GM12864 (cell line): ENCODE results near the gene SYNGAP1.

ENCODE experiments used
- DNase-seq: peaks from one replicate; pipeline ENCODE4 v3.0.0-alpha.2; 2011; ENCODE audit warnings: low read depth
- H3K4me3 ChIP-seq: 2 replicates; pipeline ENCODE4 v1.5.1; 2011; ENCODE audit warnings: mild to moderate bottlenecking, low read depth, low read length, control low read depth
- TF ChIP-seq, protein P1 (sequence below): IDR thresholded peaks from 2 replicates; pipeline ENCODE4 v1.5.1; 2011; ENCODE audit warnings: low read depth, mild to moderate bottlenecking, moderate library complexity, low read length, control low read depth, inconsistent platforms; ENCODE audit errors: missing control alignments

Gene SYNGAP1

DNA sequence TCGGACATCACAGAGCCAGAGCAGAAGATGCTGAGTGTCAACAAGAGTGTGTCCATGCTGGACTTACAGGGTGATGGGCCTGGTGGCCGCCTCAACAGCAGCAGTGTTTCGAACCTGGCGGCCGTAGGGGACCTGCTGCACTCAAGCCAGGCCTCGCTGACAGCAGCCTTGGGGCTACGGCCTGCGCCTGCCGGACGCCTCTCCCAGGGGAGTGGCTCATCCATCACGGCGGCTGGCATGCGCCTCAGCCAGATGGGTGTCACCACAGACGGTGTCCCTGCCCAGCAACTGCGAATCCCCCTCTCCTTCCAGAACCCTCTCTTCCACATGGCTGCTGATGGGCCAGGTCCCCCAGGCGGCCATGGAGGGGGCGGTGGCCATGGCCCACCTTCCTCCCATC lies 23.2 kb downstream of the SYNGAP1 start:
- TF ChIP-seq, protein P1, sequence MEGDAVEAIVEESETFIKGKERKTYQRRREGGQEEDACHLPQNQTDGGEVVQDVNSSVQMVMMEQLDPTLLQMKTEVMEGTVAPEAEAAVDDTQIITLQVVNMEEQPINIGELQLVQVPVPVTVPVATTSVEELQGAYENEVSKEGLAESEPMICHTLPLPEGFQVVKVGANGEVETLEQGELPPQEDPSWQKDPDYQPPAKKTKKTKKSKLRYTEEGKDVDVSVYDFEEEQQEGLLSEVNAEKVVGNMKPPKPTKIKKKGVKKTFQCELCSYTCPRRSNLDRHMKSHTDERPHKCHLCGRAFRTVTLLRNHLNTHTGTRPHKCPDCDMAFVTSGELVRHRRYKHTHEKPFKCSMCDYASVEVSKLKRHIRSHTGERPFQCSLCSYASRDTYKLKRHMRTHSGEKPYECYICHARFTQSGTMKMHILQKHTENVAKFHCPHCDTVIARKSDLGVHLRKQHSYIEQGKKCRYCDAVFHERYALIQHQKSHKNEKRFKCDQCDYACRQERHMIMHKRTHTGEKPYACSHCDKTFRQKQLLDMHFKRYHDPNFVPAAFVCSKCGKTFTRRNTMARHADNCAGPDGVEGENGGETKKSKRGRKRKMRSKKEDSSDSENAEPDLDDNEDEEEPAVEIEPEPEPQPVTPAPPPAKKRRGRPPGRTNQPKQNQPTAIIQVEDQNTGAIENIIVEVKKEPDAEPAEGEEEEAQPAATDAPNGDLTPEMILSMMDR: no peak
- no peak for DNase-seq
- no peak overlapping the region for H3K4me3 ChIP-seq

DNA sequence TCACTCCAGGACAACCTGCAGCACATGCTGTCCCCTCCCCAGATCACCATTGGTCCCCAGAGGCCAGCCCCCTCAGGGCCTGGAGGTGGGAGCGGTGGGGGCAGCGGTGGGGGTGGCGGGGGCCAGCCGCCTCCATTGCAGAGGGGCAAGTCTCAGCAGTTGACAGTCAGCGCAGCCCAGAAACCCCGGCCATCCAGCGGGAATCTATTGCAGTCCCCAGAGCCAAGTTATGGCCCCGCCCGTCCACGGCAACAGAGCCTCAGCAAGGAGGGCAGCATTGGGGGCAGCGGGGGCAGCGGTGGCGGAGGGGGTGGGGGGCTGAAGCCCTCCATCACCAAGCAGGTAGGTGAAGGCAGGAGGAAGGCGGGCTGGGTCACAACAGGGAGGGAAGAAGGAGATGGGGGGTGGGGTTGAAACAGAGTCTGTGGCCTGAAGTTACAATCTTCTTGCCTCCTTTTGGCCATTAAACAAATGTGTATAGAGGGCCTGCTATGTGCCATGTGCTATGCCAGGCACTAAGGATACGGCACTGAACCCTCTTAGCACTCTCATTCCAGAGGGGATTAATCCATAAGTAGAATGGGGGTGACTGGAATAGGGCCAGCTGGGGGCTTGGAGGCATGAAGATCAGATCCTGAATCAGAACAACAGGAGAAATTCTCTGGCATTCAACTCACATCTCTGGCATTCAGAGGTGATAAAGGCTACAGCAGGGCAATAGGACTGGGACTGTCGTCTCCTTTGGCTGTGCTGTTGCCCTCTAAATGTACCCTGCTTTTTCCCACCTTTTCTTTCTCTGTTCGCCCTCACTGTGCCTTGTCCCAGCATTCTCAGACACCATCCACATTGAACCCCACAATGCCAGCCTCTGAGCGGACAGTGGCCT lies 24.0 kb downstream of the SYNGAP1 start:
- TF ChIP-seq, protein P1: no peak
- no peak overlapping the region for H3K4me3 ChIP-seq
- DNase-seq: no peak

DNA sequence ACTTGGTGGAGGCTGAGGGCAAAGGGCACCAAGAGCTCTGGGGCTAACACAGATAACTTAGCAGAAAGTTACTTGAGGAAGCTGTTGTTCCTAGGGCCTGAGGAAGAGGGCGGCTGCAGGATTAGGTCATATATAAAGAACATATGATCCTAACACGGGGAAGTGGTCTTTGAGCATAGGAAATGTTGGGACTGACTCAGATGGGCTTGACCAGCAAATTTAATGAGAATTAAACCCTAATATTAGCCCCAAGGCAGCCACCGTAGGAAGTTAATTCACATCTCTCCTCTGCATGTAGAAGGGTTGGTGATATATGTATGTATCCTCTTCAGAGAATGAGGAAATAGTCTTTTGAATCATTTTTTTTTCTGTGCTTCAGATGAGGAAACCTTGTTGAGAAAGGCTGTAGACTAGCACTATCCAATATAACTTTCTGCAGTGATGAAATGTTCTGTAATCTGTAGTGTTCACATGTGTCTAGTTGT lies 25.3 kb downstream of the SYNGAP1 start:
- DNase-seq: no peak
- TF ChIP-seq, protein P1: no peak
- no peak overlapping the region for H3K4me3 ChIP-seq

DNA sequence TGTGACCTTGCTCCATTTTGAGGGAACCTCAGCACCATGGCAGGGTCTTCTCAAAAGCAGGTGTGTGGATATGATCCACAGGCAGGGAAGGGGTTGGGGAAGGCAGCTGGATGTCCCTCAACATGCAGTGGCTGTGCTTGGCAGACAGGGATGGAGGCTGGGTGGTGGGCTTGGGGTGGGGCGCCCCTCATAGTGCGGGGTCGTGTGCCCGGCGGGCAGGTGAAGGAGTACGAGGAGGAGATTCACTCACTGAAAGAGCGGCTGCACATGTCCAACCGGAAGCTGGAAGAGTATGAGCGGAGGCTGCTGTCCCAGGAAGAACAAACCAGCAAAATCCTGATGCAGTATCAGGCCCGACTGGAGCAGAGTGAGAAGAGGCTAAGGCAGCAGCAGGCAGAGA lies 26.5 kb downstream of the SYNGAP1 start:
- TF ChIP-seq, protein P1: no peak
- no peak overlapping the region for H3K4me3 ChIP-seq
- DNase-seq: no peak

DNA sequence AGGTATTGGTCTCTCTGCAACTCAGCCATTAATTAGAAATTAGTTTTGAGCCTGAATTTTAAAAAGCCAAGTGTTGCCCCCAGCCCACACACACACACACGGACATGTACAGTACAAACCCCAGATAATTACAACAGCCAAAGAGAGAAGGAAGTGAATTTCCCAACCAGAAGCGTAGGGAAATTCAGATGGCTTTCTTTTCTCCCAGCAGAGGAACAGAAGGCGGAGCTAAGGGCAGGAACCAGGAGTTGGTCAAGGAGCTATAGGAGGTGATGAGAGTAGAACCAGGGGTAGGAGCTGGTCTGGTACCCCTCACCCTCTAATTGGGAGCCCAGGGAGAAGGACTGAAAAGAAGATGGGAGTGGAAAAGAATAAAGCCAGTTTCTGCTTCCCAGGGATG lies 30.6 kb downstream of the SYNGAP1 start:
- no peak for DNase-seq
- H3K4me3 ChIP-seq: no peak overlapping the region
- TF ChIP-seq, protein P1: no peak

DNA sequence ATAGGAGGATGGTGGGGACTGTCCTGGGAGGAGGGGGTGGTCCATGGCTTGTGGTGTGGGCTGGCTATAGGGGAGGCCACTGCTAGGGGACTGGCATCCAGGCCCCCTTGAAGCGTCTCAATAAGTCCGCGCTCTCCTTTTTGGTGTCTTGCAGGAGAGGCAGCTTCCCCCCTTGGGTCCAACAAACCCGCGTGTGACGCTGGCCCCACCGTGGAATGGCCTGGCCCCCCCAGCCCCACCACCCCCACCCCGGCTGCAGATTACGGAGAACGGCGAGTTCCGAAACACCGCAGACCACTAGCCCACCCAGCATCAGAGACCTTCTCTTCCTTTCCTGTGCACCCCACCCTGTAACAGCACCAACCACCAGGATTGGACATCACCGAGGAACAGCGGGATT lies 31.7 kb downstream of the SYNGAP1 start:
- H3K4me3 ChIP-seq: no peak overlapping the region
- DNase-seq: no peak
- TF ChIP-seq, protein P1: no peak

DNA sequence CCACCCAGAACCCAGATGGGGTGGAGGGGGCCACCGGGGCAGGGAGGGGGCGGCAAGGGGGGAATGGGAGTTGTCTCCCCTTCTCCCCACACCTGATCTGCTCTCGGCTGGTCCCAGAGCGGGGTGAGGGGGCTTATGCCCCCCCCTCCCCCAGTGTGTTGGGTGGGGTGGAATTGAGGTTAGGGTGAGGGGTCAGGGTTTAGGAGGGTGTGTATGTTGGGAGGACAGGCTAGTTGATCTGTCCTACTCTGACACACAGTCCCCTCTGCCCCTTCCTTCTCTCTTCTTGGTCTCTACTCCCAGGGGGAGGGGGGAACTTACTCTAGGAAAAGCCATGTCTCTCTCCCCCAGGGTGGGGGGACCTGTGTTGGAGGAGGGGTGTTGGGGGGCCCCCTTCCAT lies 32.6 kb downstream of the SYNGAP1 start:
- TF ChIP-seq, protein P1: no peak
- DNase-seq: no peak
- no peak overlapping the region for H3K4me3 ChIP-seq
